CD4-positive, CD25-positive, alpha-beta regulatory T cell (primary cell): ENCODE measurements around the gene RNF220. TPM values are rescaled to one million over a fixed set of nuclear protein-coding genes. Genes with fewer than 3 reads are reported as not detected.

Experiments used
- ATAC-seq, 2 donors: fragments of 150-1000 bp; cut with Tn5 transposase; one replicate each; pipeline ENCODE4 v1.10.0; 2021; ENCODE audit warnings: low read depth in 2 of 2, moderate number of reproducible peaks in 2 of 2, moderate library complexity in 1 of 2
- DNase-seq, 3 donors: peaks; one replicate each; pipeline versions ENCODE4 v3.0.0 to v3.0.0-alpha.2; 2012 to 2022; ENCODE audit warnings: mixed read lengths in 1 of 3
- H3K27ac ChIP-seq: one replicate; pipeline ENCODE4 v1.7.0; 2013; ENCODE audit warnings: mild to moderate bottlenecking, low read length; ENCODE audit not compliant: insufficient read depth, poor library complexity, severe bottlenecking
- H3K27me3 ChIP-seq: one replicate; pipeline ENCODE4 v1.7.0; 2013; ENCODE audit warnings: low read length; ENCODE audit not compliant: control insufficient read depth, insufficient read depth
- H3K36me3 ChIP-seq: one replicate; pipeline ENCODE4 v1.7.0; 2013; ENCODE audit warnings: mild to moderate bottlenecking, low read length, moderate library complexity; ENCODE audit not compliant: control insufficient read depth, insufficient read depth
- H3K4me1 ChIP-seq: 2 replicates; pipeline ENCODE4 v1.7.0; 2013; ENCODE audit warnings: mild to moderate bottlenecking, low read length; ENCODE audit not compliant: insufficient read depth, control insufficient read depth, poor library complexity, severe bottlenecking
- H3K4me3 ChIP-seq: one replicate; pipeline ENCODE4 v1.7.0; 2013; ENCODE audit warnings: low read depth, mild to moderate bottlenecking, low read length, moderate library complexity
- H3K9me3 ChIP-seq, 2 experiments: 1 replicate in 1 of 2; 2 replicates in 1 of 2; pipeline ENCODE4 v1.7.0; 2013; ENCODE audit warnings: low read length in 2 of 2, mild to moderate bottlenecking in 1 of 2, moderate library complexity in 1 of 2; ENCODE audit not compliant: control insufficient read depth in 2 of 2
- H3K27ac Mint-ChIP-seq, 3 donors: one replicate each; pipeline ENCODE4 v1.8.0; 2020 to 2022; ENCODE audit warnings: mild to moderate bottlenecking in 3 of 3, mixed read lengths in 3 of 3, moderate library complexity in 2 of 3
- H3K27me3 Mint-ChIP-seq: one replicate; pipeline ENCODE4 v1.8.0; 2022; ENCODE audit warnings: mild to moderate bottlenecking, mixed read lengths
- H3K36me3 Mint-ChIP-seq: one replicate; pipeline ENCODE4 v1.8.0; 2020; ENCODE audit warnings: mixed read lengths
- H3K4me1 Mint-ChIP-seq, 4 donors: one replicate each; pipeline ENCODE4 v1.8.0; 2020 to 2022; ENCODE audit warnings: mixed read lengths in 4 of 4, mild to moderate bottlenecking in 1 of 4
- H3K4me3 Mint-ChIP-seq, 4 donors: one replicate each; pipeline ENCODE4 v1.8.0; 2020 to 2022; ENCODE audit warnings: mild to moderate bottlenecking in 4 of 4, mixed read lengths in 4 of 4, moderate library complexity in 3 of 4
- H3K9me3 Mint-ChIP-seq, 7 donors: one replicate each; pipeline ENCODE4 v1.8.0; 2020 to 2022; ENCODE audit warnings: mixed read lengths in 7 of 7, mild to moderate bottlenecking in 3 of 7, moderate library complexity in 2 of 7
- polyA plus RNA-seq, 4 donors: library from polyadenylated mRNA; unstranded; fragments of 300-500 nt; fragmentation: Illumina TruSeq; gene quantifications; one replicate each; pipeline ENCODE4 v1.2.3, GENCODE V29; 2021
- total RNA-seq: library from RNA; stranded (reverse); gene quantifications from one replicate; pipeline ENCODE4 v1.2.3, GENCODE V29; 2022

RNF220 gene
- total and polyA plus RNA-seq, 5 donors from 2014 or later, result 73.2 to 94.8 (median 83.1) TPM

DNA sequence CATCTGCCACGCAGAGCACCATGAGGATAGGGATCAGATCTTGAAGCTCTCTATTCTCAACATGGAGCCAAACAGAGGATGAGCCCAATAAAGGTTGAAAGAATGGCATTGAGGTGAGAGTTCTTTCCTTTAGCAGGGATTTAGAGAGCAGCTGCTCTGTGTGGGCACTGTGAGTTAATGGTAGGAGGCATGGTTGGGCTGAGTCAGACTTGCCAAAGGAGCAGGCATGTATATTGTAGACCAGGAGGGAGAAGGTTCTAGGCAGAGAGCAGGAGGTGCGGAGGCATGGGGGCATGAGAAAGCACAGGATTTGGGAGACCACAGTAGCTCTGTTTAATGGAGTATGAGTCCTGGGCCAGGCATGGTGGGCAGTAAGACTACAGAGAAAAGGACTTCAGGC is 237.2 kb downstream of the RNF220 start:
- H3K9me3 Mint-ChIP-seq, result no peaks in the 10 kb centered on the region
- Histone ChIP-seq H3K27ac (no peak overlapping the region), H3K27me3 (no peaks in the 10 kb centered on the region), H3K36me3 (peaks cover 93% of the 10 kb centered on the region), H3K4me3 (no peak overlapping the region), H3K4me1 (no peaks in the 10 kb centered on the region), H3K9me3 (no peaks in the 10 kb centered on the region)
- H3K4me1 Mint-ChIP-seq, result peaks cover 0 to 20% (median 7%) of the 10 kb centered on the region in 4 donors
- no peak for ATAC-seq
- peaks cover 43% of the 10 kb centered on the region for H3K36me3 Mint-ChIP-seq
- no peaks in the 10 kb centered on the region for H3K27me3 Mint-ChIP-seq
- no peak for DNase-seq
- no peak overlapping the region for H3K4me3 Mint-ChIP-seq
- peak overlapping the region in 1 of 3 donors; percentile 27 for H3K27ac Mint-ChIP-seq

- Mint-ChIP-seq H3K4me1 (peaks cover 3 to 20% (median 7%) of the 10 kb centered on the region in 4 donors), H3K27me3 (no peaks in the 10 kb centered on the region), H3K4me3 (no peak overlapping the region), H3K9me3 (no peaks in the 10 kb centered on the region), H3K36me3 (peaks cover 45% of the 10 kb centered on the region), H3K27ac (peak overlapping the region in 2 of 3 donors; percentile 27 to 95)
- Histone ChIP-seq H3K27me3 (no peaks in the 10 kb centered on the region), H3K4me1 (no peaks in the 10 kb centered on the region), H3K36me3 (peaks cover 93% of the 10 kb centered on the region), H3K4me3 (no peak overlapping the region), H3K9me3 (no peaks in the 10 kb centered on the region), H3K27ac (no peak overlapping the region)
- no peak for ATAC-seq
- no peak for DNase-seq
These were observed 237.9 kb downstream of the RNF220 start for GRCh38 chr1:44642925-44643324.

DNA sequence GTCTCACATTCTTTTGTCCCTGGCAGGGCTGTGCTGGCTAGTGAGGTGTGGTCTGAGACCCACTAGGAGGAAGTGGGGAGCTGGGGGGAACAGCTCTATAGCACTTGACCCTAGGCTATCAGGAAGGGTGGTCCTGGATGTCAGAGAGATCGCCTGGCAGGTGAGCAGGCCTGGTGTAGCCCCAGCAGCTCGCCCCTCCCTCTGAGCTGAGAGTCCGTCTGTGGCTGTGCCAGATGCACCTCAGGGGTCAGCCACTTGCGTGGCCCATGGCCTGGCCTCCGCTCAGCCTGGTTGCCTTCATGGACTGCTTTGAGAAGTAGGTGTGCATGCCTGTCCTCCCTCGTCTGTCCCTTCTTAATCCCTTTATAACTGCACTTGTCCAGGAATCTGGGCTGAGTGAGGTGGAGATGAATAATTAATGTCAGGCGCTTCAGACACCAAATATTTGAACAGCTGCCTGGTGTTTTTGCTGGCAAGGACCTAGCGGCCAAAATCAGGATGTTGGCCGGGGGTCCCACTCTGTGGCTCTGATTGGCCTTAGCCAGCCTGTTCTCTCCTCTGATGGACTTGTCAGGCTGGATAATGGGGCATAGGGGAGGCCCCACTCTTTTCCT is 238.8 kb downstream of the RNF220 start:
- H3K27me3 Mint-ChIP-seq, result no peaks in the 10 kb centered on the region
- Histone ChIP-seq H3K36me3 (peaks cover 92% of the 10 kb centered on the region), H3K27ac (no peak overlapping the region), H3K9me3 (no peaks in the 10 kb centered on the region), H3K4me1 (no peaks in the 10 kb centered on the region), H3K27me3 (no peaks in the 10 kb centered on the region), H3K4me3 (no peak overlapping the region)
- H3K36me3 Mint-ChIP-seq, result peaks cover 47% of the 10 kb centered on the region
- H3K4me3 Mint-ChIP-seq, result no peak overlapping the region
- H3K9me3 Mint-ChIP-seq, result no peaks in the 10 kb centered on the region
- DNase-seq (no peak), ATAC-seq (no peak)
- H3K27ac Mint-ChIP-seq, result peak overlapping the region in 1 of 3 donors; percentile 49
- H3K4me1 Mint-ChIP-seq, result peaks cover 4 to 18% (median 8%) of the 10 kb centered on the region in 4 donors

- DNase-seq, result no peak
- no peak for ATAC-seq
- Mint-ChIP-seq H3K4me1 (peaks cover 4 to 17% (median 8%) of the 10 kb centered on the region in 4 donors), H3K9me3 (no peaks in the 10 kb centered on the region), H3K27ac (peak overlapping the region in 1 of 3 donors; percentile 69), H3K4me3 (no peak overlapping the region), H3K36me3 (peaks cover 48% of the 10 kb centered on the region), H3K27me3 (no peaks in the 10 kb centered on the region)
- no peaks in the 10 kb centered on the region for H3K4me1 ChIP-seq
- H3K27ac ChIP-seq, result no peak overlapping the region
- H3K27me3 ChIP-seq, result no peaks in the 10 kb centered on the region
- H3K4me3 ChIP-seq, result no peak overlapping the region
- H3K36me3 ChIP-seq, result peaks cover 93% of the 10 kb centered on the region
- H3K9me3 ChIP-seq, result no peaks in the 10 kb centered on the region
These were observed 239.8 kb downstream of the RNF220 start for GRCh38 chr1:44644806-44645205.

DNA sequence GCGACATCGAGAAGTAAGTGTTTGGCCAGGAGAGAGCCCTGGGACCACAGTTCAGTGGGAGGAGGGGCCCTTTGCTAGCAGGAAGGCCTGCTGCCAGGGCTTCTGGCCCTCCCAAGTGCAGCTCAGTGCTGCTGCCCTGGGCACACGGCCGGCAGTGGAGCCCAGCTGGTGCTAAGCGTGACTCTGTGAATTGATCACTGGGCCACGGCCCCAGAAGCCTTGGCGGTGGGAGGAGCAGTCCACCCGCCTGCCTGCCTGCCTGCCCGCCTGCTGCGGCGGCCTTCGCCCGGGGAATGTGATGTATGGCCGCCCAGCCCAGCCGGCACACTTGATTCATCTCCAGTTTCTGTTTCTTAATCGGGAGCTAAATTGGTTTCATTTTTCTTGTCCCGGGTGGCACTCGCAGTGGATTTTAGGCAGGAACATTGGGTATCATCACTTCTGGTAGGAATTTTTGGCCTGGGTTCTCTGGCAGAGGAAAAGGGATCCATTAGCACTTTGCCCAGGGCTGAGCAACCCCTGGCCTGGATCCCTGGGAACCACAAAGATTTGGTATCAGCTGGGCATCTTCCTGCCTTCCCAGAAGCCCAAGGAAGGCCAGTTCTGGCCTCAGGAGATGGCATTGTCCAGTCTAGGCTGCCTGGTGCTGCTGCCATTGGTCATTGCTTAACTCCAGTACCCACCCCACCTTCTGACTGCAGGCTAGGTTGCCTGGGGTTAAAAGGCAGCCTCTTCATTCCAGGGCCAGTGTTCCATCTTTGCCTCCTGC is 240.6 kb downstream of the RNF220 start:
- H3K9me3 Mint-ChIP-seq, result no peaks in the 10 kb centered on the region
- H3K27ac Mint-ChIP-seq, result no peak overlapping the region
- H3K4me1 ChIP-seq, result no peaks in the 10 kb centered on the region
- H3K9me3 ChIP-seq, result no peaks in the 10 kb centered on the region
- H3K27me3 ChIP-seq, result no peaks in the 10 kb centered on the region
- H3K27me3 Mint-ChIP-seq, result no peaks in the 10 kb centered on the region
- DNase-seq, result no peak
- H3K4me3 Mint-ChIP-seq, result no peak overlapping the region
- peaks cover 94% of the 10 kb centered on the region for H3K36me3 ChIP-seq
- H3K36me3 Mint-ChIP-seq, result peaks cover 50% of the 10 kb centered on the region
- H3K27ac ChIP-seq, result no peak overlapping the region
- ATAC-seq, result no peak
- no peak overlapping the region for H3K4me3 ChIP-seq
- peaks cover 4 to 17% (median 8%) of the 10 kb centered on the region in 4 donors for H3K4me1 Mint-ChIP-seq

DNA sequence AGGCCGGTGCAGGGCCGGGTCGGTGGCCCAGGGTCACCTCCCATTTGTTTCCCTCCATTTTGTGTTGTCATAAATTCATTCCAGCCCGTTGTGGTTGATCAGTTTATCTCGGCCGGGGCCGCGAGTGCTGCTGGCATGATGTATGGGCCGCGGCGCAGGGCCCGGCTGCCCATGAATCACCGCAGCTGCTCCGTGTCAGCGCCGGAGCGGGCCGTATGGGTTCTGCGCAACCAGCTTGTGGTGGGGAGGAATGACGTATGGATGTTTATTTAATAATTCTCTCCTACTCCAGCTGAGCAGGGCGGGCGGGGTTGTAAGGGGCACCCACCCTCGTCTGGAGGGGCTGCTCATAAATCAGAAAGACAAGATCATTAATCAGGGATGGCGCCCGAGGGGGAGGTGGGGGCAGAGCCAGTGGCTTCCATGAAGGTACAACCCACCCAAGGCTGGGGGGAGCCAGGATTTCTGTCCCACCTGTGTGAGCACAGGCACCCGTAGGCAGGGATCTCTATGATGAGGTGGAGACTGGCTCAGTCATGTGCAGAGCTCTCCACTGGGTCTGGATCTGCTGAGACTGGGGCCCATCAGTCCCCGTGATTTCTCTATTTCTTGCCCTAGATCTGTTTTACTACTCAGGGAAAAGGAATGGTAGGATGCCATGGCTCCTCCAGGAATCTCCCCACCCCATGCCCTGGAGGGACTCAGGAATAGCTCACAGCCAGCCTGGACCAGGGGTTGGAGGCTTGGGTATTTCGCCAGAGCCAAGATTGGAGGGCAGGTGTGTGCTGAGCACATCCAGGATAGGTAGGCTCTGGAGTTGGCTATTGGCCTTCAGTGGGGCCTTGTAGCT is 241.4 kb downstream of the RNF220 start:
- Mint-ChIP-seq H3K36me3 (peaks cover 54% of the 10 kb centered on the region), H3K4me1 (peaks cover 4 to 15% (median 8%) of the 10 kb centered on the region in 4 donors), H3K27ac (no peak overlapping the region), H3K4me3 (no peak overlapping the region), H3K27me3 (no peaks in the 10 kb centered on the region), H3K9me3 (no peaks in the 10 kb centered on the region)
- no peak overlapping the region for H3K27ac ChIP-seq
- H3K9me3 ChIP-seq, result no peaks in the 10 kb centered on the region
- no peaks in the 10 kb centered on the region for H3K27me3 ChIP-seq
- ATAC-seq (no peak), DNase-seq (no peak)
- H3K36me3 ChIP-seq, result peaks cover 91% of the 10 kb centered on the region
- no peak overlapping the region for H3K4me3 ChIP-seq
- H3K4me1 ChIP-seq, result no peaks in the 10 kb centered on the region

DNA sequence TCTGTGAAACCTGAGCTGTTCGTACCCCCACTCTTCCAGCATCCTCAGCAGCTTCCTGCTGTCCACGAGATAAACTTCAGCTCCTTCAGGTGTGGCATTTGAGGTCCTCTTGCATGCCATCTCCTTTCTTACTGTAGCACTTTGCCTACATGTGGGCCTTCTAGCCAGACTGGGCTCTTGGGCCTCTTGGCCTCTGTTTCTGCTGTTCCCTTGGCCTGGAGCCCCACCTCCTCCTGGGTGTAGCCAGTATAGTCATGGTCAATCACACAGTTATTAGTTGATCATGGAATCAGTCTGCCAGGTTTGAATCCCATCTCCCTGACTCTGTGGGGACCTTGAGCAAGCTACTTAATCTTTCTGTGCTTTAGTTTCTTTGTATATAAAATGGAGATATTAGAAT is 242.8 kb downstream of the RNF220 start:
- no peak overlapping the region for H3K27ac ChIP-seq
- Mint-ChIP-seq H3K4me1 (peaks cover 2 to 14% (median 7%) of the 10 kb centered on the region in 4 donors), H3K27ac (no peak overlapping the region), H3K36me3 (peaks cover 45% of the 10 kb centered on the region), H3K9me3 (no peaks in the 10 kb centered on the region), H3K4me3 (no peak overlapping the region), H3K27me3 (no peaks in the 10 kb centered on the region)
- ATAC-seq (no peak), DNase-seq (no peak)
- no peaks in the 10 kb centered on the region for H3K4me1 ChIP-seq
- no peaks in the 10 kb centered on the region for H3K9me3 ChIP-seq
- no peaks in the 10 kb centered on the region for H3K27me3 ChIP-seq
- H3K36me3 ChIP-seq, result peaks cover 77% of the 10 kb centered on the region
- no peak overlapping the region for H3K4me3 ChIP-seq
